Memory B cell (primary cell): Measurements from ENCODE around the gene KLRB1.
"Not testable (repeated sequence)": the region's sequence is repeated elsewhere in the genome, so short reads cannot be mapped to it uniquely, and the experiment has no call there.

Experiments
- ATAC-seq: fragments of 150-1000 bp; cut with Tn5 transposase; 2 replicates; pipeline ENCODE4 v1.10.0; 2021; ENCODE audit warnings: low read depth, mild to moderate bottlenecking, moderate library complexity
- DNase-seq, 2 donors: peaks; one replicate each; pipeline ENCODE4 v3.0.0; 2022; ENCODE audit warnings: low spot score in 2 of 2
- H3K27ac Mint-ChIP-seq: one replicate; pipeline ENCODE4 v1.8.0; 2022; ENCODE audit warnings: mild to moderate bottlenecking, moderate library complexity, mixed read lengths
- H3K27me3 Mint-ChIP-seq: one replicate; pipeline ENCODE4 v1.8.0; 2022; ENCODE audit warnings: mixed read lengths
- H3K36me3 Mint-ChIP-seq: one replicate; pipeline ENCODE4 v1.8.0; 2022; ENCODE audit warnings: mild to moderate bottlenecking, mixed read lengths
- H3K4me1 Mint-ChIP-seq: one replicate; pipeline ENCODE4 v1.8.0; 2022; ENCODE audit warnings: mixed read lengths
- H3K4me3 Mint-ChIP-seq: one replicate; pipeline ENCODE4 v1.8.0; 2022; ENCODE audit warnings: mild to moderate bottlenecking, moderate library complexity, mixed read lengths
- H3K9me3 Mint-ChIP-seq: one replicate; pipeline ENCODE4 v1.8.0; 2022; ENCODE audit warnings: mixed read lengths

The KLRB1 gene

GRCh38 chr12:9636150-9636850 is 28.6 kb upstream of the KLRB1 start:
- DNase-seq (no peak), ATAC-seq (no peak)
- Mint-ChIP-seq H3K36me3 (peaks cover 5% of the 10 kb centered on the region), H3K4me1 (peaks cover 37% of the 10 kb centered on the region), H3K9me3 (peaks cover 2% of the 10 kb centered on the region), H3K27me3 (no peaks in the 10 kb centered on the region), H3K27ac (peak overlapping the region; percentile 74), H3K4me3 (peak overlapping the region; percentile 33)

GRCh38 chr12:9634969-9635754 is 27.4 kb upstream of the KLRB1 start:
- peaks cover 37% of the 10 kb centered on the region for H3K4me1 Mint-ChIP-seq
- peaks cover 2% of the 10 kb centered on the region for H3K9me3 Mint-ChIP-seq
- H3K27ac Mint-ChIP-seq, result peak overlapping the region; percentile 74
- H3K4me3 Mint-ChIP-seq, result peak overlapping the region; percentile 4
- no peaks in the 10 kb centered on the region for H3K27me3 Mint-ChIP-seq
- no peak for ATAC-seq
- H3K36me3 Mint-ChIP-seq, result peaks cover 5% of the 10 kb centered on the region
- DNase-seq, result no peak

- peaks cover 2% of the 10 kb centered on the region for H3K9me3 Mint-ChIP-seq
- peak; percentile 78 for ATAC-seq
- H3K27me3 Mint-ChIP-seq, result no peaks in the 10 kb centered on the region
- H3K4me3 Mint-ChIP-seq, result peak overlapping the region; percentile 11
- H3K27ac Mint-ChIP-seq, result peak overlapping the region; percentile 74
- H3K36me3 Mint-ChIP-seq, result peaks cover 5% of the 10 kb centered on the region
- DNase-seq, result peak; percentile 72 to 74
- peaks cover 37% of the 10 kb centered on the region for H3K4me1 Mint-ChIP-seq
Observed at GRCh38 chr12:9634177-9634803, 26.6 kb upstream of the KLRB1 start.

- Mint-ChIP-seq H3K36me3 (peaks cover 5% of the 10 kb centered on the region), H3K4me1 (peaks cover 32% of the 10 kb centered on the region), H3K27ac (no peak overlapping the region), H3K9me3 (peaks cover 2% of the 10 kb centered on the region), H3K4me3 (no peak overlapping the region), H3K27me3 (no peaks in the 10 kb centered on the region)
- no peak for DNase-seq
- ATAC-seq, result no peak
Observed at GRCh38 chr12:9632766-9633165, 25.1 kb upstream of the KLRB1 start.

DNA sequence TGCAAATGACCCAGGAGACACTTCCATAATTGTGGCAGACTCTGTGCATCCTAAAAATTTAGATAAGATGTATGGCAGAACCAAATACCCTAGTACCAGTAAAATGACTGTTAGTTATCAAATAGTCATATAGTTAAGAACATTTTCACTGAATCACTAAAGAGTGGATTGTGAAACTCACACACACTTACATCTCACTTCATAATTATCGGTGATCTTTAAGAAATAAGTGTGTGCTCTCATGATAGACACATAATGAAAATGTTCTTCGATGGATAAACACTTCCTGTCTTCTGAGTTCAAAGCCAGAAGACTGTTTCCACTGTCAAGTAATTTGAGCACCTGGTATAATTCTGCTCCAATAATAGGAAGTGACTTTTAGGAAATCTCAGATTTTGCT is 19.1 kb upstream of the KLRB1 start:
- no peak overlapping the region for H3K4me3 Mint-ChIP-seq
- peaks cover 21% of the 10 kb centered on the region for H3K36me3 Mint-ChIP-seq
- no peak for DNase-seq
- H3K9me3 Mint-ChIP-seq, result peaks cover 10% of the 10 kb centered on the region
- H3K4me1 Mint-ChIP-seq, result peaks cover 5% of the 10 kb centered on the region
- H3K27me3 Mint-ChIP-seq, result no peaks in the 10 kb centered on the region
- no peak overlapping the region for H3K27ac Mint-ChIP-seq
- no peak for ATAC-seq

DNA sequence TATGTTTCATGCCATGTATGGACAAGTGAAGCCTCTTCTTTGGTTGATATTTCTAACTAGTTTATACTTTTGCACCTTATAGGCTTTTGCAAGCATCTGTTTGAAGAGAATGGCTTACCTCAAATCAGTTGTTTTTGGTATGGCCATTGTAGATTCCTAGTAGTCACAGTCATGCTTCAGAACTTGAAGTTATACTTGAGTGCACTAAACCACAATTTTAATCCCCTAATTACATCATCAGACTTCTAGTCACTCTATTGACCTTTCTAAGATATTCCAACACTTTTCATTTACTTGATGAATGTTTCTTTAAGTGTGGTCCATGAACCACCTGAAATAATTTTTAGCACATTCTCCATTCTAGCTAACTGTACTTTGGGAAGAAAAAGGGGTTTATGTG is 18.6 kb upstream of the KLRB1 start:
- ATAC-seq (no peak), DNase-seq (no peak)
- Mint-ChIP-seq H3K4me1 (peaks cover 5% of the 10 kb centered on the region), H3K4me3 (no peak overlapping the region), H3K9me3 (peaks cover 10% of the 10 kb centered on the region), H3K27me3 (no peaks in the 10 kb centered on the region), H3K36me3 (peaks cover 21% of the 10 kb centered on the region), H3K27ac (no peak overlapping the region)

DNA sequence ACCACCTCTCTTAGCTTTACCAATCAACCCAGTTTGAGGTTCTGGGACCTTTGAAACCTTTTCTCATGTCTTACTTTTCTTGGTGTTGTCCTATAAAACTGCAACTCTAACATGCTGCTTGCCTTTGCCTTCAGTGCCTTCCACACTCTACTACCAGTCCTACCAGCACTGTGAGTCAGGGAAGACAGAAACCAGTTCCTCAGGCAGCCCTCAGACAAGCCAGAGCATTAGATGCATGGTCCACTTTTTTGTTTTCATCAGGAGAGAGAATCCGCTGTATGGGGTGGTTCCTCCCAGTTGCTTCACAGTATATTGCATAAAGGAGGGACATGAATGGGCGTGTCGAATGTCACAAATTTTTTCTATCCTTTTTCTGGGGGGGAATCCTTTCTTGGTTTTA is 17.3 kb upstream of the KLRB1 start:
- H3K9me3 Mint-ChIP-seq, result peaks cover 10% of the 10 kb centered on the region
- H3K36me3 Mint-ChIP-seq, result peaks cover 23% of the 10 kb centered on the region
- H3K4me3 Mint-ChIP-seq, result no peak overlapping the region

GRCh38 chr12:9619411-9620179 is 11.9 kb upstream of the KLRB1 start:
- Mint-ChIP-seq H3K36me3 (peaks cover 21% of the 10 kb centered on the region), H3K27me3 (no peaks in the 10 kb centered on the region), H3K4me1 (peaks cover 34% of the 10 kb centered on the region), H3K27ac (peak overlapping the region; percentile 73), H3K9me3 (peaks cover 8% of the 10 kb centered on the region), H3K4me3 (no peak overlapping the region)
- DNase-seq (no peak), ATAC-seq (peak; percentile 31)

More for the DNA sequence above, 17.3 kb upstream of the KLRB1 start:
- no peak for ATAC-seq
- no peaks in the 10 kb centered on the region for H3K27me3 Mint-ChIP-seq
- no peak overlapping the region for H3K27ac Mint-ChIP-seq
- DNase-seq, result no peak
- peaks cover 7% of the 10 kb centered on the region for H3K4me1 Mint-ChIP-seq

GRCh38 chr12:9618906-9619305 is 11.2 kb upstream of the KLRB1 start:
- H3K27me3 Mint-ChIP-seq, ATAC-seq, H3K4me3 Mint-ChIP-seq, H3K9me3 Mint-ChIP-seq, DNase-seq: not testable (repeated sequence)
- Mint-ChIP-seq H3K4me1 (peaks cover 38% of the 10 kb centered on the region), H3K36me3 (peaks cover 15% of the 10 kb centered on the region), H3K27ac (peak overlapping the region; percentile 73)

- DNase-seq (no peak), ATAC-seq (no peak)
- Mint-ChIP-seq H3K4me3 (no peak overlapping the region), H3K4me1 (peaks cover 38% of the 10 kb centered on the region), H3K9me3 (peaks cover 5% of the 10 kb centered on the region), H3K36me3 (peaks cover 9% of the 10 kb centered on the region), H3K27ac (peak overlapping the region; percentile 49), H3K27me3 (no peaks in the 10 kb centered on the region)
Observed at GRCh38 chr12:9617124-9617523, 9.4 kb upstream of the KLRB1 start.

DNA sequence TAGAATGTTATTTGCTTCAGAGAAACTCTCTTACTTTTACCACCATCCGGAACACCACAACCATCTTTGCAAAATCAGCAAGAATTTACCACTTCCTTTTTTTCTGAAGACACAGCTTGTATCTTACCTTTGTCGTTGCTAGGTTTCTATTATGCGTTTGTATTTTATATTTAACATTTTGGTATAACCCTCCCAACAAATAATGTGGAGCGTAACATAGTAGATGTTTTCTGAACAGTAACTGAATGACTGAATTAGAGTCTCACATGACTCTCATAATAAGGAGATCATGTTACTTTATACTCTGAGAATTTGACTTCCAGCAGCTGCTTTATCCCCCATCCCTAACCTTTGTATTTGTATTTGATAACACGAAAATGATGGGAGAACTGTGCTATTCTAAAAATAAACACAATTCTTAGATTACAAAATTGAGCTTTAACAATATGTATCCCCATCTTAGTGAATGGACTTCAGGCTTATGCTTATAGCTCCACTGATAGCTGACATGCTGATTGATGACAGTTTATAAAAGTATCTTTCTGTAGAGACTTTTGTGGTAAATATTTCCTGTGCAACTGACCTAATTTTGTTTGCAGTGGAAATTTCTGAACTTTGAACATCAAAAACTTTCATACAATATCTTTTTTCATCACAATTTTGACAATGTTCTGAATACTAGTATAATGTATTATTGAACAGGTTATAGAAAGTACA is 7.9 kb upstream of the KLRB1 start:
- ATAC-seq (peak; percentile 89), DNase-seq (peak in 1 of 2 donors; percentile 24)
- Mint-ChIP-seq H3K4me3 (peak overlapping the region; percentile 34), H3K4me1 (peaks cover 38% of the 10 kb centered on the region), H3K9me3 (peaks cover 5% of the 10 kb centered on the region), H3K27me3 (no peaks in the 10 kb centered on the region), H3K36me3 (peaks cover 13% of the 10 kb centered on the region), H3K27ac (peak overlapping the region; percentile 97)

GRCh38 chr12:9610606-9611005 is 2.9 kb upstream of the KLRB1 start:
- peaks cover 11% of the 10 kb centered on the region for H3K4me1 Mint-ChIP-seq
- DNase-seq, H3K27ac Mint-ChIP-seq, H3K4me3 Mint-ChIP-seq, ATAC-seq, H3K27me3 Mint-ChIP-seq, H3K36me3 Mint-ChIP-seq, H3K9me3 Mint-ChIP-seq: not testable (repeated sequence)

DNA sequence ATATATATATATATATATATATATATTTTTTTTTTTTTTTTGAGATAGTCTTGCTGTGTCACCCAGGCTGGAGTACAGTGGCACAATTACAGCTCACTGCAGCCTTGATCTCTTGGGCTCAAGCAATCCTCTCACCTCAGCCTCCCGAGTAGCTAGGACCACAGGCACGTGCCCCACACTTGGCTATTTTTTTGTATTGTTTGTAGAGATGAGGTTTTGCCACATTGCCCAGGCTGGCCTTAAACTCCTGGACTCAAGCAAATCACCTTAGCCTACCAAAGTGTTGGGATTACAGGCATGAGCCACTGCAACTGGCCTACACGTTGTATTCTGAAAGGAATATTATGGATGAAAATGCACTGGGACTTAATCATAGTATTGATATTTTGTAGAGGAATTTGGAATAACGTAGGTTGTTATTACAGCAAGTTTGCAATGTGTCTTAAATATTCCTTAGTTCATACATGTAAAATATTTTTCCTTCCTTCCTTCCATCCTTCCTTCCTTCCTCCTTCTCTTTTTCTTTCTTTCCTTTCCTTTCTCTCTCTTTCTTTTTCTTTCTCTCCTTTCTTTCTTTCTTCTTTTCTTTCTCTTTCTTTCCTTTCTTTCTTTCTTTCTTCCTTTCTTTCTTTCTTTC is 862 bp downstream of the KLRB1 start:
- ATAC-seq, result no peak
- Mint-ChIP-seq H3K4me3 (no peak overlapping the region), H3K9me3 (no peaks in the 10 kb centered on the region), H3K27me3 (no peaks in the 10 kb centered on the region), H3K36me3 (peaks cover 4% of the 10 kb centered on the region), H3K4me1 (no peaks in the 10 kb centered on the region), H3K27ac (no peak overlapping the region)
- no peak for DNase-seq
